Cardiac muscle cell (in vitro differentiated cells and primary cell): Measurements from ENCODE around the gene N4BP3. TPM values are rescaled to one million over a fixed set of nuclear protein-coding genes. Genes with fewer than 3 reads are reported as not detected.

Source experiments
- DNase-seq, 2 donors: peaks; one replicate each; pipeline versions ENCODE4 v3.0.0 to v3.0.0-alpha.2; 2010 to 2017; ENCODE audit warnings: low read depth in 1 of 2, low spot score in 1 of 2
- H3K27ac ChIP-seq: fragments of 200-600 bp; sonication (generic); 2 replicates; pipeline ENCODE4 v1.5.1; 2016
- H3K27me3 ChIP-seq: fragments of 200-600 bp; sonication (generic); 2 replicates; pipeline ENCODE4 v1.6.0; 2016; ENCODE audit warnings: control low read depth
- H3K36me3 ChIP-seq: fragments of 200-600 bp; sonication (generic); 2 replicates; pipeline ENCODE4 v1.5.1; 2016; ENCODE audit warnings: control low read depth
- H3K4me1 ChIP-seq: fragments of 200-600 bp; sonication (generic); 2 replicates; pipeline ENCODE4 v1.8.1; 2017; ENCODE audit warnings: low read depth, mild to moderate bottlenecking, mixed run types
- H3K4me3 ChIP-seq: fragments of 200-600 bp; sonication (generic); 2 replicates; pipeline ENCODE4 v1.5.1; 2016; ENCODE audit warnings: mild to moderate bottlenecking
- H3K9me3 ChIP-seq: fragments of 200-600 bp; sonication (generic); 2 replicates; pipeline ENCODE4 v1.5.1; 2017; ENCODE audit warnings: low read depth, mild to moderate bottlenecking, control low read depth
- CTCF ChIP-seq: IDR thresholded peaks from 2 replicates; pipeline ENCODE4 v1.5.1; 2012; ENCODE audit warnings: low read depth, mild to moderate bottlenecking, low read length
- polyA plus RNA-seq: library from polyadenylated mRNA; unstranded; fragments of >200 nt; fragmentation: Nextera tagmentation; extraction: Ambion mirVana; gene quantifications from 2 replicates; pipeline ENCODE4 v1.2.1, GENCODE V29; 2016
- total RNA-seq: library from RNA; depleted of rRNA; stranded (reverse); fragments of >200 nt; gene quantifications from 2 replicates; pipeline ENCODE4 v1.2.3, GENCODE V29; 2016

Gene N4BP3
- total and polyA plus RNA-seq, 2 experiments from 2014 or later, result 5.7 to 13.7 TPM

DNA sequence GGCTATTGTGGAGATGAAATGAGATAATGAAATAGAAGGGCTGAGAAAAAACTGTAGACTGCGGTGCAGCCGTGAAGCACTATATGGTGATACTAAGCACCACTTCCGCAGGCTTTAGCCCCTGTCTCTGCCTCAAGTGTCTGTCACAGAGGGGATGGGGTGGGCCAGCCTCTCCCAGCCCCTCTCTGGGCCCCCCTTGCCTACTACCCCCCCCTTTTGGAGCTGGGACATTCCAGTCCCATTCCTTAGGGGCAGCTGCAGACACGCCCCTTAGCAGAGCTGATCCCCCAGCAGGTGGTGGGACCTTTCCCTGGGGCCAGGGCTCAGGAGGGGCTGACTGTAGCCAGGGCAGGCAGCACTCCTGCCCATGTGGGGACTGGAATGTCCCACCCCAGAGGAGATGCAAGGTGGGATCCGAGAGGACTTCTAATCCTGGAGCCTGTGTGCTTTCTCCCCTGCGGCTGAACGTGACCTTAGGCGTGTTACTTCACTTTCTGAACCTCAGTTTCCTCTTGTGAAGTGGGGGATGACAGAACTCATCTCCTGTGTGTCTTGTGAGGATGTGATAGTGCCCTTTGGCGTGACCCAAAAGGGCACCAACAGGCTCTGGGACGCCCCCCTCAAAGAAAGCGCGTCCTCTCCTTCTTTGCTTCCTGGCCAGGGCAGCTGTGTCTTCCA is 1.9 kb downstream of the N4BP3 start:
- Histone ChIP-seq H3K4me3 (no peak overlapping the region), H3K9me3 (no peaks in the 10 kb centered on the region), H3K4me1 (peaks cover 15% of the 10 kb centered on the region), H3K27me3 (no peaks in the 10 kb centered on the region), H3K27ac (peak overlapping the region; percentile 64), H3K36me3 (no peaks in the 10 kb centered on the region)
- no peak for TF ChIP-seq CTCF
- no peak for DNase-seq

DNA sequence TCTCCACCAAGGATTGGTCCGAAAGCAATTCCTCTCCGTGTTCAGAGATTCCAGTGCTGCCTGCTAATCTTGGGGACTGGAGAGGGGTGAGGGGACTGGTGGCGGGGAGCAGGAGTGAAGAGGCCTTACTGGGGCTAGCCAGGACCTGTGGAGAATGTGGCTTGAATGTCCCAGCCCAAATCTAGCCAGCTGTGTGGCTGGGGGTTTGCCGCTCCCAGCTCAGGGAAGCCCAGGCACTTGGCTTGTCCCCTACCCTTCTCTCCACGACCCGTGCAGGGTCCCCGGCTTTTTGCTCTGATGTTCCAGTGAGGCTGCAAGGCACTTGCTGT is 2.4 kb downstream of the N4BP3 start:
- TF ChIP-seq CTCF, result no peak
- no peaks in the 10 kb centered on the region for H3K27me3 ChIP-seq
- H3K27ac ChIP-seq, result peak overlapping the region; percentile 64
- no peaks in the 10 kb centered on the region for H3K36me3 ChIP-seq
- H3K4me1 ChIP-seq, result peaks cover 15% of the 10 kb centered on the region
- H3K4me3 ChIP-seq, result no peak overlapping the region
- no peak for DNase-seq
- H3K9me3 ChIP-seq, result no peaks in the 10 kb centered on the region

- DNase-seq, result peak in 1 of 2 donors; percentile 44
- Histone ChIP-seq H3K36me3 (no peaks in the 10 kb centered on the region), H3K27ac (peak overlapping the region; percentile 64), H3K27me3 (no peaks in the 10 kb centered on the region), H3K9me3 (no peaks in the 10 kb centered on the region), H3K4me3 (no peak overlapping the region), H3K4me1 (peaks cover 15% of the 10 kb centered on the region)
- no peak for TF ChIP-seq CTCF
These were observed 3.0 kb downstream of the N4BP3 start for GRCh38 chr5:178116143-178116885.

- Histone ChIP-seq H3K27ac (no peak overlapping the region), H3K27me3 (no peaks in the 10 kb centered on the region), H3K9me3 (no peaks in the 10 kb centered on the region), H3K4me3 (no peak overlapping the region), H3K36me3 (peaks cover 6% of the 10 kb centered on the region), H3K4me1 (peaks cover 15% of the 10 kb centered on the region)
- no peak for TF ChIP-seq CTCF
- no peak for DNase-seq
These were observed 4.8 kb downstream of the N4BP3 start for GRCh38 chr5:178117923-178118701.

DNA sequence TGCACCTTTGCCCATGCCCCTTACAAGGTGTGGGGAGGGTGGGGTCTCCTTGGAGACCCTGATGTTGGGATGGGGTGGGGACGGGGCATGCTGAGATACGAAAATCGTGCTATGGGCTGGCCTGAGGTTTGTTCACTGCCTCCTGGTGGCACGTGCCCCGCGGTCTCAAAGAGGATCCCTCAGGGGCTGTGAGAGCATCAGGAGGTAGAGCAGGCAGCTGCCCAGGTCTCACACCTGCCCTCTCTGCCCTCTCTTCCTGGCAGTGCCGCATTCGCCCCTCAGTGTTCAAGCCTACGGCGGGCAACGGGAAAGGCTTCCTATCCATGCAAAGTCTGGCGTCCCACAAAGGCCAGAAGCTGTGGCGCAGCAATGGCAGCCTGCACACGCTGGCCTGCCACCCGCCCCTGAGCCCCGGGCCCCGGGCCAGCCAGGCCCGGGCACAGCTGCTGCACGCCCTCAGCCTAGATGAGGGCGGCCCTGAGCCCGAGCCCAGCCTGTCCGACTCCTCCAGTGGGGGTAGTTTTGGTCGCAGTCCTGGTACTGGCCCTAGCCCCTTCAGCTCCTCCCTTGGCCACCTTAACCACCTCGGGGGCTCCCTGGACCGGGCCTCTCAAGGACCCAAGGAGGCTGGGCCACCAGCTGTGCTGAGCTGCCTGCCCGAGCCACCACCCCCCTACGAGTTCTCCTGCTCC is 6.7 kb downstream of the N4BP3 start:
- no peak for TF ChIP-seq CTCF
- H3K4me1 ChIP-seq, result peaks cover 15% of the 10 kb centered on the region
- no peaks in the 10 kb centered on the region for H3K27me3 ChIP-seq
- H3K4me3 ChIP-seq, result no peak overlapping the region
- H3K36me3 ChIP-seq, result peaks cover 6% of the 10 kb centered on the region
- no peak for DNase-seq
- no peaks in the 10 kb centered on the region for H3K9me3 ChIP-seq
- H3K27ac ChIP-seq, result no peak overlapping the region
